Retinal pigment epithelial cell (primary cell): ENCODE results near the gene STX16.

ENCODE experiments used
- DNase-seq: peaks from one replicate; pipeline ENCODE4 v3.0.0-alpha.2; 2010; ENCODE audit warnings: low read depth
- H3K4me3 ChIP-seq: 2 replicates; pipeline ENCODE4 v1.5.1; 2011; ENCODE audit warnings: mild to moderate bottlenecking, low read length, control low read depth, moderate library complexity
- TF ChIP-seq, protein P1 (sequence below): conservative IDR thresholded peaks from 2 replicates; pipeline ENCODE4 v1.5.1; 2011; ENCODE audit warnings: low read depth, low read length, control low read depth, inconsistent platforms

STX16 gene

GRCh38 chr20:58633161-58634053 is 17.7 kb upstream of the STX16 start:
- no peak for DNase-seq
- TF ChIP-seq, protein P1, sequence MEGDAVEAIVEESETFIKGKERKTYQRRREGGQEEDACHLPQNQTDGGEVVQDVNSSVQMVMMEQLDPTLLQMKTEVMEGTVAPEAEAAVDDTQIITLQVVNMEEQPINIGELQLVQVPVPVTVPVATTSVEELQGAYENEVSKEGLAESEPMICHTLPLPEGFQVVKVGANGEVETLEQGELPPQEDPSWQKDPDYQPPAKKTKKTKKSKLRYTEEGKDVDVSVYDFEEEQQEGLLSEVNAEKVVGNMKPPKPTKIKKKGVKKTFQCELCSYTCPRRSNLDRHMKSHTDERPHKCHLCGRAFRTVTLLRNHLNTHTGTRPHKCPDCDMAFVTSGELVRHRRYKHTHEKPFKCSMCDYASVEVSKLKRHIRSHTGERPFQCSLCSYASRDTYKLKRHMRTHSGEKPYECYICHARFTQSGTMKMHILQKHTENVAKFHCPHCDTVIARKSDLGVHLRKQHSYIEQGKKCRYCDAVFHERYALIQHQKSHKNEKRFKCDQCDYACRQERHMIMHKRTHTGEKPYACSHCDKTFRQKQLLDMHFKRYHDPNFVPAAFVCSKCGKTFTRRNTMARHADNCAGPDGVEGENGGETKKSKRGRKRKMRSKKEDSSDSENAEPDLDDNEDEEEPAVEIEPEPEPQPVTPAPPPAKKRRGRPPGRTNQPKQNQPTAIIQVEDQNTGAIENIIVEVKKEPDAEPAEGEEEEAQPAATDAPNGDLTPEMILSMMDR = no peak
- H3K4me3 ChIP-seq = no peak overlapping the region

GRCh38 chr20:58634059-58634458 is 17.0 kb upstream of the STX16 start:
- DNase-seq = no peak
- TF ChIP-seq, protein P1 = no peak
- H3K4me3 ChIP-seq = no peak overlapping the region

DNA sequence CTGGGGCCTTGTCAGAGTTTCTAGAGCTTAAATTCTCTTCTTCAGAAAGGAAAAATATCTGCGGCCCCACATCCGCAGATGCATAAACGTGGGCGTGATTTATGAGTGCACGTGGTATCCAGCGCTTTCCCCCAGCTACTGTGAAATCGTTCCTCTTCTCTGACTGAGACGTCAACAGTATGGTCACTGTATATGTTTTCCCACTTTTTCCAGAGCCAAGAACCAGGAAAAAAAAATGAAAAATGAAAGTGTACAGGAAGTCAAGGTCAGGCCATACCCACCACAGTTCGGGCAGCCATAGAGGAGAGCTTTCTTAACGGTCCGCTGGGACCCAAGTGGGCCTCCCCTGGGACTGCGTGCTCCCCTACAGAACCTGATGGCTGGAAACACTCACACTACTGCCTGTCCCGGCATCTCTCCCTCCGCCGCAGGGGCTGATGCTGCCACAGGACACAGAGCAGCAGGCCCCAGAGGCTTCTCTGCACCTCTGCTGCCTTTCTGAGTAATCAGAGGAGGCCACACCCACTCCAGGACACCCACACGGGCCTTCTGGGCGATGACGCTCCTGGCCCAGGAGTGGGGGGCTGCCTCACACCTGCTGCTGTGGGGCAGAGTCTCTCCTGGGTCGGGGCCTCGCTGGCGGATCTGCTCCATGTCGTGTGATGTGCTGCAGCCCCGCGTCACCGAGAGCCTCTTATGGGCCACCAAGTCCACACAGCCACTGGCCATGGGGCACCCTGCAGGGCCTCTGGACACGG is 16.4 kb upstream of the STX16 start:
- DNase-seq = no peak
- TF ChIP-seq, protein P1 = no peak
- no peak overlapping the region for H3K4me3 ChIP-seq

DNA sequence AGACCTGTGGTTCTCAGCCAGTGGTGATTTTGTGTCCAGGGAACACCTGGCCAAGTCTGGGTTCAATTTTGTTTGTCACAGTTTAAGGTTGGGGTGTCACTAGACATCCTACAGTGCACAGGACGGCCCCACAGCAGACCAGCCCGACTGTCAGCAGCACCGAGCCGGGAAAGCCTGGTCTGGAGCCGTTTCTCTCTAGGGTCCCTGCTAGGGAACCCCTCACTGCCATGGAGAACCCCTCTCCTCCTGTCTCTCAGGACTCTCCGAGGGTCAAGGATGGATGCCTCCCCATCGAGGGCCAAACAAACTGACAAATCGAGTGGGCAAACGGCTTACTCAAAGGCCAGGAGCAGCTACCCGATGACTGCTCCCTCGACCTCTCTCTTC is 15.8 kb upstream of the STX16 start:
- TF ChIP-seq, protein P1 = no peak
- H3K4me3 ChIP-seq = no peak overlapping the region
- no peak for DNase-seq

DNA sequence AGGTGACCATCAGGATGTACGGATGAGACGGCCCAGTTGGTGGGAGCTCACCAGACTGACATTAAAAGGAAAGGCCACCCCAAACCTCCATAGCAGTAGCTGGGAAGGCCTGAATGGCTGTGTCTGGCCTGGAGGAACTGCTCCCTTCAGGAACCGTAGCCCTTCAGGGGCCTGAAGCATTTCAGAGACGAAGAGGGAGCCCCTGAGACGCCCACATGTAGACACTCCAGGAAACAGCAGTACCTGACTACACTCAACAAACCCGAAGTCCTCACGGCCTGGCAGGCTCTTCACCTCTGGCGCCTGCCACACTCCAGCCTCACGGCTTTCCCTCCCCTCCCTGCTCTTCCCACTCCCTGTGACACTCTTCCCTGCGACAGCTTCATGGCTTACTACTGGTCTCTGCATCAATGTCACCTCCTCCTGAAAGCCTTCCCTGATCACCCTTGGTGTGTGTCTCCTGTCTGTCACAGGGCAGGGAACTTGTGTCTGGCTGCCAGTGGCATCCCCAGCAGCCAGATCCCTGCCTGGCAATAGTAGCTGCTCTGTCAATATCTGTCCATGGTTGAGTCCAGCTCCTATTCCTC is 14.6 kb upstream of the STX16 start:
- DNase-seq = no peak
- H3K4me3 ChIP-seq = no peak overlapping the region
- TF ChIP-seq, protein P1 = no peak

GRCh38 chr20:58636983-58637421 is 14.1 kb upstream of the STX16 start:
- DNase-seq = no peak
- TF ChIP-seq, protein P1 = peak; percentile 54
- H3K4me3 ChIP-seq = no peak overlapping the region
